EH (cell line): ENCODE data around the gene LMO4.

ENCODE experiments used
- DNase-seq: peaks from one replicate; pipeline ENCODE4 v3.0.0-alpha.2; 2015; ENCODE audit warnings: low read depth

Gene LMO4

DNA sequence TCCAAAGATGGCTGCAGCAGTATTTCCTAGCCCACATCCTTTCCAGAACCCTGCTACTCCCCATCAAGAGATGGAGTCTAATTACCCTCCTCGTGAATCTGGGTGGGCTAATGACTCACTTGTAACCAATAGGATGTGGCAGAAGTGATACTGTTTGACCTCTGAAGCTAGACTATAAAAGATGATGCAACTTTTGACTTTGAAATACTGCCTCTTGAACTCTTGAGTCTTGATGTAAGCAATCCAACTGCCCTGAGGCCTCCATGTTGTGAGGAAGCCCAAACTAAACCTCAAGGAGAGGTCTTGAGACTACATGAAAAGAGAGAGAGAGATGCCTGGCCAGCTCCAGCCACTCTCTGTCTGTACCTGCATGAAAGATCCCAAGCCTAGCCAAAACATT lies 29.5 kb downstream of the LMO4 start:
- DNase-seq: peak; percentile 30

DNA sequence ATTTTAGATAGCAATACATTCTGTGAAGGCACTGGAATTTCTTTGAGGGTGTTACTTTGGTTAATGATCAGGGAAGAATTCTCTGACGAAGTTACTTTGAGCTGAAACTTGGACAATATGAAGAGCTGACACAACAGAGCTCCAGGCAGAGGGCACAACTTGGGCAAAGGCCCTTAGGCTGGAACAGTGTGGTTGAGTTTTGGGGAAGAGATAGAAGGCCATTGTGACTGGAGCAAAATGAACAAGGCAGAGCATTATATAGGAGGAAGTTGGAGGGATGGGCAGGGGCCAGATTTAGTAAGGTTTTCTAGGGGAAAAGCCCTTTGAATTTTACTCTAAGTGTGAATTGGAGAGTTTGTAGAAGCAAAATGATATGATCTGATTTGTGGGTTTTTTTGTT lies 30.9 kb downstream of the LMO4 start:
- no peak for DNase-seq

- no peak for DNase-seq
These were observed 33.6 kb downstream of the LMO4 start for GRCh38 chr1:87362063-87362833.

- peak; percentile 42 for DNase-seq
These were observed 34.2 kb downstream of the LMO4 start for GRCh38 chr1:87362834-87363426.

DNA sequence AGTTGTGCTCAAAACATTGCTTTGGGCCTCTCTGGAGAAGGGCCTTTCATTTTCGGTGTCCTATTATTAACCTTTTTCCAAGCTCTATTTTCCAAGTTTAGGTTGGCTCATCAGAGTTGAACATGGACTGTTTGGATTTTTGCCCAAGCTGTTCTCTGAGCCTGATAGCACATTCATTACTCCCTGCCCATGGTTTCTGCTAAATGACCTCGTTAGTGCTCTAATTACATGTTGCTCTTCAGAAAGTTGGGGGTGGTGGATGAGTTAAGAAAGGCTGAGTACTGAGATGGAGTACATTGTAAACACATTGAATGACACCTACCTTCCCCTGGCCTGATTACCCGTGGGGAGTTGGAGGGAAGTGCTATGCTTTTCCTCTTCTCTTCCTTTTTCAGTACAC lies 38.9 kb downstream of the LMO4 start:
- DNase-seq: no peak

GRCh38 chr1:87368907-87369306 lies 40.2 kb downstream of the LMO4 start:
- DNase-seq: no peak

DNA sequence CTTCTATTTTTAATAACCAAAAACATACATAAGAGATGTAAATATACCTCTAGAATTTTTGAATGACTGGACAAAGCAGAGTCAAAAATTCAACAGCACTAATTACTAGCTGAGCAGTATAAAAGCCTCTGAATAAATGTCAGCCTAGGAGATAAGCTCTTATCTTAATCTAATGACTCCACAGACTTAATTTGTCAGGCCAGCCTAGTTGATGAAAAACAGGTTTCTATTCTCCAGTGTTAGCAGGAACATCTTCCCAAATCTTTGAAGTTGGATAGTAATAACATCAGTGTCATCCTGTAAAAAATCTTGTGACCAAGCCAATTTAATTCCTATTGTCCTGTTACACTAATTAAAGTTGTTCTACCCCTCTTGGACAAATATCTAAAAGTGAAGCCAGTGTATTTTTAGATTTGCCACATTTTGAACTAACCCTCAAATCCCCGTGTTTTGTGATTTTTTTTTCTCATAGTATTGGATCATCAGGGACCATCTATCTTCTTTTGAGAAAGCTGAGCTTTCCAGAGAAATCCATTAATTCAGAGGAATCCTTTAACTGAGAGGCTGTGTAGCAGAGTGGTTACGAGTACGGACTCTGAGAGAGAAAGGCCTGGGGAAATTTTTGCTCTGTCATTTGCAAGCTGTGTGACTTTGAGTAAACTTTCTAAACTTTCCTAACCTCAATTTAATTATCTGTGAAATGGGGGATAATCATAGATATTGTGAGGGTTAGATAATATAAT lies 41.2 kb downstream of the LMO4 start:
- no peak for DNase-seq

- no peak for DNase-seq
These were observed 41.9 kb downstream of the LMO4 start for GRCh38 chr1:87370544-87370943.

DNA sequence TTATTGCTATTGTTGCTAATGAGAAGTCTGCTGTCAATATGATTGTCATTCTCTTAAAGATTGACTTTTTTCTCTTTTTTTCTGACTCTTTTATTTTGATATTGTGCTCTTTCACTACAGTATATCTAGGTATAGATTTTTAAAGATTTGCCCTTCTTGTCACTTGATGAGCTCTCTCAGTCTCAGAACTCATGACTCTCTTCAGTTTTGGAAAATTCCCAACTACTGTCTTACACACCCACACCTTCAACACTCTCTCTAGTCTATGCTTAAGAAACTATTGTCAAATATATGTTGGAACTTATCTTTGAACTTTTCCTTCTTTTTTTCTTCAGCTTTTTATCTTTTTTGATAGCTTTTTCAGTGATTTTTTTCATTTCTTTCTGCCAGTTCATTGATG lies 50.6 kb downstream of the LMO4 start:
- no peak for DNase-seq

- no peak for DNase-seq
These were observed 57.6 kb downstream of the LMO4 start for GRCh38 chr1:87386217-87386790.

GRCh38 chr1:87388411-87388810 lies 59.7 kb downstream of the LMO4 start:
- DNase-seq: no peak

DNA sequence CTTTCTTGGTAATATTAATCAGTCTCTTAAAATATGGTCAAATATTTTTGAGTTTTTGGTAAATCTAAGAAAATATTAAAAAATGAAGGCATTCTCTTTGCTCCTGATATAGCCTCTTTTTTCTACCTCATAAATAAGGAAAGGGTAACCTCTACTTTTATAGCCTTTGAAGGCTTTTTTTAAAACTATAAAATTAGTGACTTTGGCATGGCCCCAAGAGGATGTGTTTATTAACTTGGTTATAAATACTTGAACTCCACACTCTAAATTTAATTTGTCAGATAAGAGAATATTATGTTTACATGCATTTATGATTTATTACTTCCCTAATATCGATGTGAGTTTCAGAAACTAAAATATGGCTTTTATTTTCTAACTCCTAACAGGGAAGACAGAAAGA lies 60.3 kb downstream of the LMO4 start:
- DNase-seq: no peak

GRCh38 chr1:87389546-87389945 lies 60.9 kb downstream of the LMO4 start:
- DNase-seq: no peak

DNA sequence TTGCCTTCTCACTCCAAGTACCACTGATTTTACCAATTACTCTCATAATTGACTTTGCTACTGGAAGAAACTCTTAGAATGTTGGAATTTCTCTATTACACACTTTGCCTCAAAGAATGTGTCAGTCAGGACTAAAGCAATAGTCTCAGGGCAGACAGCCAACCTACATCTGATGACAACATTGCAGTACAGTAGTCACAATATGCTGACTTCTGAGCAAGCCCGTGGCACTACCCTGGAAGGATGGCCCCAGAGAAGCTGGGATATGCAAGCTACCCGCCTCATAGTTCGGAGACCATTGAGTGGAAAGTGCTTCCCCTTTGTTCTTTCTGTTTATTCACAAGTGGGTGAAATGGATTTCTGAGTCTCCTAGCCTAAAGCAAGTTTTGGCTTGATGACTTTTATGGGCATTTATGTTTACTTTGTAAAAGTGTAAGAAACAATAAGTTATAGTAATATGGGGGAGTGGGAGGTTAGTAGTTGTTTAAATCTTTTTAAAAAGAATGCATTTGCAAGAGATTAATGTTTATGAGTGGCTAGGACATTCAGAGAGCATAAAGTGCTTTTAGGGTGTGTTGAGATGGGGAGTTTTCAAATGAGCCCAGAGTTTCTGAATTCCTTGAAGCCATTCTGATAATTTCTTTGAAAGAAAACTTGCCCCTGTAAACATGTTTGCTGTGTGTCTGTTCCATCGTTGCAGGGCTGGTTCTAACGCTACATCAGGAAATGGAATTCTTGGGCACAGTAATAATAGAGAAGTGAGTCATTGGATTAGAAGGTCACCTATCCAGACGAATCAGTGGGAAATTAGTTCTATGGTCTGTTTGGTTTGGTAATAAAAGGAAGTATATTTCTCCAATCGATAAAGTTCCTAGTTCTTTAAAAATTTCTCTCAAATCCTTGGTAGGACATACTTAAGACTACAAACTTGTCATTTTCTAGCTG lies 63.8 kb downstream of the LMO4 start:
- peak; percentile 82 for DNase-seq

DNA sequence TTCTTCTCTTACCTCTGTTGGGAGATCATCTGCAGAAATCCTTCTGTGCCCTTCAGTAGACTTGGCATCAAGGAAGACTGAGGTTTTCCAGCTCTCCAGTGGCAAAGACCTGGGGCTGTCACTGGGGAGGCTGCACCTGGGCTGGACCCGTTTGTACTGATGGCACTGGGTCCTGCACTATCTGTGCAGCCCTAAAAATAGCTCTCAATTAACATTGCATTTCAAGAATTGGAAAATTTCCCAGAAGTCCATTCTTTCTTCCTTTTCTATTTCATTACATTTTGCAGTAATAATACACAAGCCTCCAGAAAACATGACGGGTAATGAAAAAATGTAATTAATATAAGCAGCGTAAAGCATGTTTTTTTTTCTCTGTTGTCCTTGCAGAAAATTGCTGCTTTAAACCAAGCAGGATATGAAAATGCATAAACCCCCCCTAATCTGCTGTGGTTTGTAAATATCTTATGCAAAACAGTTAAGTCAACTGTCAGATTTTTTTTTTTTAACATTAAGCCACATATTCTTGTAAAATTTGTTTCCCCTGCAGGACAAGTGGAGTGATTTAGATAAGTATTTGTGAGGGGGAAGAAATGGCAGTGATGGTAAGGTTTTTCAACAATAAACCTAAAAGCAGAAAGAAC lies 64.9 kb downstream of the LMO4 start:
- no peak for DNase-seq

GRCh38 chr1:87394513-87394912 lies 65.8 kb downstream of the LMO4 start:
- no peak for DNase-seq

DNA sequence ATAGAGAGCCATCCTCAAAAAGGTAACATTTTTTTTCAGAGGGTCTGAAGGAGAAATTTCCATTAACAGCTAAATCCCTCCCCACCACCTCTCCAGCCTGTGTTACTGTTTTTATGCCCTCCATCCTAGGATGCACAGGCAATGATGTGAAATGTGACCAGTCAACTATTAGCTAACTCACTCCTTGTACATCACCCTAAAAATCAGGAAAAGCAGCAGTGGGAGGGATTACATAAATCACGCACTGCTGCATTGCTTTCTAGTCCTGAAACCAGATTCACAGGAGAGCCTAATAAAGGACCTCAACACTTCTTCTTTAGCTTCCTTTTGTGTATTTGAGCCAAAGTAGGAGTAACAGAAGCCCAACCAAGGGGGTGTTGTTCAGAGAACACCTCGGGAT lies 66.3 kb downstream of the LMO4 start:
- no peak for DNase-seq
